Bronchial epithelial cell (primary cell): ENCODE measurements around the gene CMBL. TPM values are rescaled to one million over a fixed set of nuclear protein-coding genes. Genes with fewer than 3 reads are reported as not detected.

Experiments
- DNase-seq: peaks from one replicate; pipeline ENCODE4 v3.0.0-alpha.2; 2010; ENCODE audit warnings: low read depth
- FAIRE-seq: peaks from 2 replicates; lab custom pipeline; 2011; peaks lifted over from hg19 to GRCh38; lab: Jason Lieb, UNC
- H3K27me3 ChIP-seq: 2 replicates; pipeline ENCODE4 v1.5.1; 2011; ENCODE audit warnings: low read length; ENCODE audit not compliant: control insufficient read depth, insufficient read depth
- H3K36me3 ChIP-seq: 2 replicates; pipeline ENCODE4 v1.5.1; 2011; ENCODE audit warnings: low read length; ENCODE audit not compliant: control insufficient read depth, insufficient read depth
- H3K4me3 ChIP-seq: 2 replicates; pipeline ENCODE4 v1.5.1; 2011; ENCODE audit warnings: mild to moderate bottlenecking, low read depth, low read length, control low read depth
- CTCF ChIP-seq: IDR thresholded peaks from 2 replicates; pipeline ENCODE4 v1.5.1; 2011; ENCODE audit warnings: mild to moderate bottlenecking, moderate library complexity, low read length, control low read depth, inconsistent platforms; ENCODE audit not compliant: insufficient read depth, severe bottlenecking
- total RNA-seq: library from RNA; depleted of rRNA; stranded (reverse); fragments of >200 nt; gene quantifications from 2 replicates; pipeline ENCODE4 v1.2.1, GENCODE V29; 2014

CMBL gene
- total RNA-seq, 1 donor from 2014 or later: 6.1 TPM

GRCh38 chr5:10244342-10244944 is 63.3 kb downstream of the CMBL start:
- no peak for TF ChIP-seq CTCF
- H3K27me3 ChIP-seq: no peaks in the 10 kb centered on the region
- DNase-seq (no peak), FAIRE-seq (no peak)
- H3K4me3 ChIP-seq: no peak overlapping the region
- no peaks in the 10 kb centered on the region for H3K36me3 ChIP-seq

GRCh38 chr5:10243660-10244240 is 64.0 kb downstream of the CMBL start:
- no peak for TF ChIP-seq CTCF
- FAIRE-seq: no peak

GRCh38 chr5:10235350-10235749 is 72.4 kb downstream of the CMBL start:
- no peak for TF ChIP-seq CTCF
- Histone ChIP-seq H3K27me3 (no peaks in the 10 kb centered on the region), H3K4me3 (no peak overlapping the region), H3K36me3 (peaks cover 2% of the 10 kb centered on the region)
- FAIRE-seq: no peak
- DNase-seq: no peak

More at GRCh38 chr5:10243660-10244240, 64.0 kb downstream of the CMBL start:
- H3K4me3 ChIP-seq: no peak overlapping the region
- no peaks in the 10 kb centered on the region for H3K36me3 ChIP-seq
- DNase-seq: peak; percentile 63
- H3K27me3 ChIP-seq: no peaks in the 10 kb centered on the region

GRCh38 chr5:10233505-10233904 is 74.2 kb downstream of the CMBL start:
- no peaks in the 10 kb centered on the region for H3K27me3 ChIP-seq
- peaks cover 3% of the 10 kb centered on the region for H3K36me3 ChIP-seq
- no peak for TF ChIP-seq CTCF
- H3K4me3 ChIP-seq: no peak overlapping the region
- DNase-seq (peak; percentile 47), FAIRE-seq (no peak)

- peaks cover 3% of the 10 kb centered on the region for H3K36me3 ChIP-seq
- no peak for DNase-seq
- no peaks in the 10 kb centered on the region for H3K27me3 ChIP-seq
- no peak for TF ChIP-seq CTCF
- no peak for FAIRE-seq
- no peak overlapping the region for H3K4me3 ChIP-seq
Observed at GRCh38 chr5:10233011-10233410, 74.7 kb downstream of the CMBL start.
